GM19328 (cell line): ENCODE data around the gene MX2.

Source experiments
- ATAC-seq: cut with Tn5 transposase; IDR thresholded peaks from one replicate; pipeline ENCODE4 v1.9.1; 2021; ENCODE audit warnings: mild to moderate bottlenecking, moderate library complexity; ENCODE audit not compliant: unreplicated experiment

Gene MX2

GRCh38 chr21:41378849-41379248 is 17.0 kb downstream of the MX2 start:
- no peak for ATAC-seq

GRCh38 chr21:41379901-41380300 is 18.1 kb downstream of the MX2 start:
- ATAC-seq = no peak

GRCh38 chr21:41381731-41382130 is 19.9 kb downstream of the MX2 start:
- no peak for ATAC-seq

- no peak for ATAC-seq
These were observed 25.4 kb downstream of the MX2 start for GRCh38 chr21:41387042-41387819.

GRCh38 chr21:41387824-41388223 is 26.0 kb downstream of the MX2 start:
- no peak for ATAC-seq

- ATAC-seq = no peak
These were observed 26.4 kb downstream of the MX2 start for GRCh38 chr21:41388259-41388658.

- no peak for ATAC-seq
These were observed 28.3 kb downstream of the MX2 start for GRCh38 chr21:41390043-41390639.

GRCh38 chr21:41393876-41394465 is 32.1 kb downstream of the MX2 start:
- no peak for ATAC-seq

GRCh38 chr21:41396558-41397075 is 34.8 kb downstream of the MX2 start:
- ATAC-seq = no peak

- no peak for ATAC-seq
These were observed 35.7 kb downstream of the MX2 start for GRCh38 chr21:41397471-41397891.

- no peak for ATAC-seq
These were observed 36.4 kb downstream of the MX2 start for GRCh38 chr21:41398251-41398650.

- no peak for ATAC-seq
These were observed 37.0 kb downstream of the MX2 start for GRCh38 chr21:41398831-41399230.

GRCh38 chr21:41399246-41399800 is 37.5 kb downstream of the MX2 start:
- ATAC-seq = no peak

- ATAC-seq = no peak
These were observed 40.4 kb downstream of the MX2 start for GRCh38 chr21:41402231-41402630.

GRCh38 chr21:41402796-41403195 is 41.0 kb downstream of the MX2 start:
- no peak for ATAC-seq

GRCh38 chr21:41403331-41403730 is 41.5 kb downstream of the MX2 start:
- ATAC-seq = no peak

GRCh38 chr21:41403966-41404365 is 42.1 kb downstream of the MX2 start:
- ATAC-seq = no peak

GRCh38 chr21:41405321-41405720 is 43.5 kb downstream of the MX2 start:
- no peak for ATAC-seq

GRCh38 chr21:41406340-41406739 is 44.5 kb downstream of the MX2 start:
- no peak for ATAC-seq

- ATAC-seq = no peak
These were observed 46.0 kb downstream of the MX2 start for GRCh38 chr21:41407541-41408460.

- no peak for ATAC-seq
These were observed 48.5 kb downstream of the MX2 start for GRCh38 chr21:41410361-41410760.
